ENCODE results near the gene OTOR.
A peak's percentile ranks its signal among the peaks of the same experiment; 100 is the strongest.

The OTOR gene

DNA sequence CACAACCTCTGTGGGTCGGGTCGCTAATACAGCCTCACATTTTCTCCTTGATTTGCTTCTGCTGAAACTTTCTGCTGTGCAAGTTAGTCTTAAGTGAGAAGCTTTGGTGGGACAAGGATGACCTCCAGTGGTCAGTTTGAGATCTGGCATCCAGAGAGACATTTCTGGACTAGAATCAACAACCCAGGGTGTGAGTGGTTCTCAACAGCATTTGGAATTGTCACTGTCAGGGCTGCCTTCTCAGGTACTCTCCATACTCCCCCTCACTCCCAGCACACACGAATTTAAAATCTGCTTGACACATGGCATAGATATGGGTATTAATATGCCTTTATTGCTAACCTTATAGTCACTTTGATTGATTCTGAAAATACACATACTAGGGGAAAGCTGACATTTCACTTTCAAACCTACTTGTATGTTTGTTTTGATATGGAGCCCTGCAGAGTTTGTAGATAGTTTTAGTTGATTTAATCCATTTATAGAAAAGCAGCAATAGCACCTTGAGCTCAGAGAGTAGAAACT lies 13.2 kb downstream of the OTOR start:
- no peak overlapping the region for H3K27ac ChIP-seq (replicated peaks)
- H3K27me3 ChIP-seq (ENCODE audit: insufficient read depth, poor library complexity, severe bottlenecking) = no peaks in the 10 kb centered on the region
- TF ChIP-seq GABPA (IDR thresholded peaks at IDR 0.05; ENCODE audit: low read depth) = no peak
- TF ChIP-seq, protein P1, sequence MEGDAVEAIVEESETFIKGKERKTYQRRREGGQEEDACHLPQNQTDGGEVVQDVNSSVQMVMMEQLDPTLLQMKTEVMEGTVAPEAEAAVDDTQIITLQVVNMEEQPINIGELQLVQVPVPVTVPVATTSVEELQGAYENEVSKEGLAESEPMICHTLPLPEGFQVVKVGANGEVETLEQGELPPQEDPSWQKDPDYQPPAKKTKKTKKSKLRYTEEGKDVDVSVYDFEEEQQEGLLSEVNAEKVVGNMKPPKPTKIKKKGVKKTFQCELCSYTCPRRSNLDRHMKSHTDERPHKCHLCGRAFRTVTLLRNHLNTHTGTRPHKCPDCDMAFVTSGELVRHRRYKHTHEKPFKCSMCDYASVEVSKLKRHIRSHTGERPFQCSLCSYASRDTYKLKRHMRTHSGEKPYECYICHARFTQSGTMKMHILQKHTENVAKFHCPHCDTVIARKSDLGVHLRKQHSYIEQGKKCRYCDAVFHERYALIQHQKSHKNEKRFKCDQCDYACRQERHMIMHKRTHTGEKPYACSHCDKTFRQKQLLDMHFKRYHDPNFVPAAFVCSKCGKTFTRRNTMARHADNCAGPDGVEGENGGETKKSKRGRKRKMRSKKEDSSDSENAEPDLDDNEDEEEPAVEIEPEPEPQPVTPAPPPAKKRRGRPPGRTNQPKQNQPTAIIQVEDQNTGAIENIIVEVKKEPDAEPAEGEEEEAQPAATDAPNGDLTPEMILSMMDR (IDR thresholded peaks at IDR 0.05; ENCODE audit: insufficient read depth, low read length) = peak; percentile 28
- H3K4me3 ChIP-seq (replicated peaks; ENCODE audit: insufficient read depth, low read length) = no peak overlapping the region
- peak; percentile 7 to 13 for DNase-seq (ENCODE audit: low read depth in 1 of 2, low spot score in 1 of 2)

DNA sequence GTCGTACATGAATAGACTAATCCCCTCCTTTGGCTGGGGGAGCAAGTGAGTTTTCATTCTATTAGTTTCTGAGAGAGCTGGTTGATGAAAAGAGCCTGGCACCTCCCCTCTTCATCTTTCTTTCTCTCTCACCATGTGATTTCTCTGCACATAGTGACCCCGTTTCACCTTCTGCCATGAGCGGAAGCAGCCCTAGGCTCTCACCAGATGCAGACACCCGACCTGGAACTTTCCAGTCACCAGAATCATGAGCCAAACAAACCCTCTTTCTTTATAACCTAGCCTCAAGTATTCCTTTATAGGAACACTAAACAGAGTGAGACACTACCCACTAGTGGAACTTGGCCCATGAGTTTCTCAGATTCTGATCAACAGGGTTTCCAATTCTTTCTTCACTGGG lies 16.4 kb downstream of the OTOR start:
- TF ChIP-seq SPI1 (IDR thresholded peaks at IDR 0.05; ENCODE audit: borderline replicate concordance, low read depth) = no peak
- no peak for TF ChIP-seq POLR2AphosphoS5 (IDR thresholded peaks at IDR 0.05; ENCODE audit: low read depth)
- TF ChIP-seq, protein P1 (IDR thresholded peaks at IDR 0.05; ENCODE audit: insufficient read depth, low read length) = no peak
- no peak for DNase-seq (ENCODE audit: low read depth in 1 of 2, low spot score in 1 of 2)

DNA sequence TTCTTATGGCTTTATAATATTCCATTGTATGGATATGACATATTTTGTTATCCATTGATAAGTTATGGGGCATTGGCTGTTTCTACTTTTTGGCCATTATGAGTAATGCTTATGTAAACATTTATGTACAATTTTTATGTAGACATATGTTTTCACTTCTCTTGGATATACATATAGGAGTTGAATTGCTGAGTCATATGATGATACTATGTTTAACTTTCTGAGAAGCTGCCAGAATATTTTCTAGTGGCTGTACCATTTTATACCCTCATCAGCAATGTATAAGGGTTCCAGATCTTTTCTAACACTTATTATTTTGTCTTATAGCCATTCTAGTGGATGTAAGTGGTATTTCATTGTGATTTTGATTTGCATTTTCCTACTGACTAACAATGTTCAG lies 23.1 kb downstream of the OTOR start:
- H3K27ac ChIP-seq (replicated peaks) = no peak overlapping the region
- no peak for DNase-seq (ENCODE audit: low read depth in 1 of 2, low spot score in 1 of 2)
- H3K4me3 ChIP-seq (replicated peaks; ENCODE audit: insufficient read depth, low read length) = no peak overlapping the region
- TF ChIP-seq, protein P2, sequence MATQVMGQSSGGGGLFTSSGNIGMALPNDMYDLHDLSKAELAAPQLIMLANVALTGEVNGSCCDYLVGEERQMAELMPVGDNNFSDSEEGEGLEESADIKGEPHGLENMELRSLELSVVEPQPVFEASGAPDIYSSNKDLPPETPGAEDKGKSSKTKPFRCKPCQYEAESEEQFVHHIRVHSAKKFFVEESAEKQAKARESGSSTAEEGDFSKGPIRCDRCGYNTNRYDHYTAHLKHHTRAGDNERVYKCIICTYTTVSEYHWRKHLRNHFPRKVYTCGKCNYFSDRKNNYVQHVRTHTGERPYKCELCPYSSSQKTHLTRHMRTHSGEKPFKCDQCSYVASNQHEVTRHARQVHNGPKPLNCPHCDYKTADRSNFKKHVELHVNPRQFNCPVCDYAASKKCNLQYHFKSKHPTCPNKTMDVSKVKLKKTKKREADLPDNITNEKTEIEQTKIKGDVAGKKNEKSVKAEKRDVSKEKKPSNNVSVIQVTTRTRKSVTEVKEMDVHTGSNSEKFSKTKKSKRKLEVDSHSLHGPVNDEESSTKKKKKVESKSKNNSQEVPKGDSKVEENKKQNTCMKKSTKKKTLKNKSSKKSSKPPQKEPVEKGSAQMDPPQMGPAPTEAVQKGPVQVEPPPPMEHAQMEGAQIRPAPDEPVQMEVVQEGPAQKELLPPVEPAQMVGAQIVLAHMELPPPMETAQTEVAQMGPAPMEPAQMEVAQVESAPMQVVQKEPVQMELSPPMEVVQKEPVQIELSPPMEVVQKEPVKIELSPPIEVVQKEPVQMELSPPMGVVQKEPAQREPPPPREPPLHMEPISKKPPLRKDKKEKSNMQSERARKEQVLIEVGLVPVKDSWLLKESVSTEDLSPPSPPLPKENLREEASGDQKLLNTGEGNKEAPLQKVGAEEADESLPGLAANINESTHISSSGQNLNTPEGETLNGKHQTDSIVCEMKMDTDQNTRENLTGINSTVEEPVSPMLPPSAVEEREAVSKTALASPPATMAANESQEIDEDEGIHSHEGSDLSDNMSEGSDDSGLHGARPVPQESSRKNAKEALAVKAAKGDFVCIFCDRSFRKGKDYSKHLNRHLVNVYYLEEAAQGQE (IDR thresholded peaks at IDR 0.05; ENCODE audit: insufficient replicate concordance, low read depth) = no peak
- TF ChIP-seq GABPA (IDR thresholded peaks at IDR 0.05; ENCODE audit: low read depth) (no peak), POLR2AphosphoS5 (IDR thresholded peaks at IDR 0.05; ENCODE audit: low read depth) (no peak), SPI1 (IDR thresholded peaks at IDR 0.05; ENCODE audit: borderline replicate concordance, low read depth) (no peak)
- TF ChIP-seq, protein P1 (IDR thresholded peaks at IDR 0.05; ENCODE audit: insufficient read depth, low read length) = no peak
- no peaks in the 10 kb centered on the region for H3K27me3 ChIP-seq (ENCODE audit: insufficient read depth, poor library complexity, severe bottlenecking)

More for the DNA sequence above, 16.4 kb downstream of the OTOR start:
- no peaks in the 10 kb centered on the region for H3K27me3 ChIP-seq (ENCODE audit: insufficient read depth, poor library complexity, severe bottlenecking)
- no peak overlapping the region for H3K4me3 ChIP-seq (replicated peaks; ENCODE audit: insufficient read depth, low read length)
- no peak overlapping the region for H3K27ac ChIP-seq (replicated peaks)

DNA sequence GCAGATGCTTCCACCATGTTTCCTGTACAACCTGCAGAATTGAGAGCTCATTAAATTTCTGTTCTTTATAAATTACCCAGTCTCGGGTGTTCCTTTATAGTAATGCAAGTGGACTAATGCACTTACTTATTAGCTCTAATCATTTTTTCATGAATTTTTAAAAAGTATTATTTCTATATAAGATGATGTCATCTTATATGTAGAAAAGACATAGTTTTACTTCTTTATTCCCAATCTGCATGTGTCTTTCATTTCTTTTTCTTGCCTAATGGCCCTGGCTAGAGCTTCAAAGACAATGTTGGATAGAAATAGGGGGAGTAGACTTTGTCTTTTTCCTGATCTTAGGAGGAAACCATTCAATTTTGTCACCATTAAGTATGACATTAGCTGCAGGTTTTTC lies 27.8 kb downstream of the OTOR start:
- Histone ChIP-seq H3K4me3 (replicated peaks; ENCODE audit: insufficient read depth, low read length) (no peak overlapping the region), H3K27ac (replicated peaks) (no peak overlapping the region), H3K27me3 (ENCODE audit: insufficient read depth, poor library complexity, severe bottlenecking) (no peaks in the 10 kb centered on the region)
- no peak for DNase-seq (ENCODE audit: low read depth in 1 of 2, low spot score in 1 of 2)
- TF ChIP-seq, protein P2 (IDR thresholded peaks at IDR 0.05; ENCODE audit: insufficient replicate concordance, low read depth) = no peak
- TF ChIP-seq SPI1 (IDR thresholded peaks at IDR 0.05; ENCODE audit: borderline replicate concordance, low read depth) = no peak
- TF ChIP-seq, protein P1 (IDR thresholded peaks at IDR 0.05; ENCODE audit: insufficient read depth, low read length) = no peak
- TF ChIP-seq GABPA (IDR thresholded peaks at IDR 0.05; ENCODE audit: low read depth) = no peak
- TF ChIP-seq POLR2AphosphoS5 (IDR thresholded peaks at IDR 0.05; ENCODE audit: low read depth) = no peak

All from HL-60 (cell line).